GM19193 (cell line): ENCODE results near the gene KIZ.

Experiments used
- POLR2A ChIP-seq: IDR thresholded peaks from 4 replicates; pipeline ENCODE4 v1.6.1; 2011; ENCODE audit not compliant: insufficient read depth, insufficient read length; ENCODE audit errors: extremely low read depth

Gene KIZ

DNA sequence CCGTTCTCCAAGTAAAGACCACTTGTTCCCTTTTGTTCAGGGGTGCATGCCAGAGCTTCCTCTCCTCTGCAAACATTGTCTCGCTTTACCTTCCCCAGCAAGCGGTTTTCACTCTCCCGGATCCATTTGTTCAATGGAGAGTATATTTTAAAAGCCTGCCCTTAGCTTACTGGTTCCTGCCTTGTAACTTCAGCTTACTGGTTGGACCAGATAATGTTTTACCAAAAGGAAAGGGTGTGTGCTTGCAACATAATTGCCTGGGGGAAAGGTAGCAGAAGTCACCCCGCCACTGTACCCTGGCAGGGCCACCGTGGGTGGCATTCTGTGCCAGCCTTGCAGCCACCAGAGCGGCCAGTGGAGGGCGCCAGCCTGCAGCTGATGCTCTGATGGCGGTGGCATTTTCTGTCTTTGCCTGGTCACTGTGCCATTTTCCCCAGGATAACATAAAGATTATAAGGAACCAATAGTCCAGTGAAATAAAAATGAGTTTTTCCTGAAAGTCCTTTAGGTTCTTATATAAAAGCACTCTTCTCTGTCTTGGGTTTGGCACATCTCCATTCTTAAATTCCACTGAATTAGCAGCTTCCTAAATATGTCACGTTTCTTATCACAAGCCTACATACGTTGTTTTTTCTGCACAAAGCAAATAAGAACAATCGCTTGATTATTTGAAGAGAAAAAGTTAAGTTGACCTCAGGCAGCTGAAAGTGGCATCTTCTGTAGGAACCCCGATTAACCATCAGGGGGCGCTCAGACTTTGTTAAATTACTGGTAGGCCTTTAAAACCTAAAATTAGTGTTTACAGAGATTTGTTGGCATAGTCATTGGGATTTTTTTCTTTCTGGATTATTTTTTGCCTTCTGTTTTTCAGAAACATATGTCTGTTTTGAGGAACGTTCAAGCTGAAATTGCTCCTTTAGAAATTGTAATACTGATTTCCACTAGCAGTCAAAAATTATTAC lies 109.9 kb downstream of the KIZ start:
- no peak for TF ChIP-seq POLR2A

DNA sequence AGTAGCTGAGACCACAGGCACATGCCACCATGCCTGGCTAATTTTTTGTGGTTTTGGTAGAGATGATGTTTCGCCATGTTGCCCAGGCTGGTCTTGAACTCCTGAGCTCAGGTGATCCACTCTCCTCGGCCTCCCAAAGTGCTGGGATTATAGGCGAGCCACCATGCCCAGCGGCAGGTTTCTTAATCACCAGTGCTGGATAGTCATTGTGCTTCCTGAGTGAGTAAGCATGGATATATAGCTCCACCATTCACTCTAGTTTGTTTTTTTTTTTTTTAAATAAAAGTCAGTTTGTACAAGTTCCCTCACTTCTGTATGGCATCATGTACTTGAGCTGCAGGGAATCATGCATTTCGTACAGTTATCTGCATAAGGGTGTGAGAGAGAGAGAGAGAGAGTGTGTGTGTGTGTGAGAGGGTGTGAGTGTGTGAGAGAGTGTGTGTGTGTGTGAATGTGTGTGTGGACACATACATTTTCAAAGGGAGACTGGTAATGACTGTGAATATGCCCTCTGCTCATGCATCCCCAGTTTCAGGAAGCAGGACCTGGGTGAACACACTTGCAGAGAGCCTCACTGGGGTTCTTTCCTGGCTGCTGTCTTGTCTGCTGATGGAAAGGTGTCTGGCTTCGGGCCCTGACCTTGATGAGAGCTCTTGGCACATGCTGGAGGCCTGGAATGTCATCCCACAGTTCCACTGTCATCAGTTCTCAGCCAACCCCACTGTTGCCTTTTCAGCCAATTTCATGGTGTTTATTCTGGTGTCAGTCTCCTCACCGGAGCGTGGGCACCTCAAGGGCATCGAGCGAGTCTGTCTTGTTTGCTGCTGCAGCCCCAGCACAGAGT lies 112.3 kb downstream of the KIZ start:
- no peak for TF ChIP-seq POLR2A

DNA sequence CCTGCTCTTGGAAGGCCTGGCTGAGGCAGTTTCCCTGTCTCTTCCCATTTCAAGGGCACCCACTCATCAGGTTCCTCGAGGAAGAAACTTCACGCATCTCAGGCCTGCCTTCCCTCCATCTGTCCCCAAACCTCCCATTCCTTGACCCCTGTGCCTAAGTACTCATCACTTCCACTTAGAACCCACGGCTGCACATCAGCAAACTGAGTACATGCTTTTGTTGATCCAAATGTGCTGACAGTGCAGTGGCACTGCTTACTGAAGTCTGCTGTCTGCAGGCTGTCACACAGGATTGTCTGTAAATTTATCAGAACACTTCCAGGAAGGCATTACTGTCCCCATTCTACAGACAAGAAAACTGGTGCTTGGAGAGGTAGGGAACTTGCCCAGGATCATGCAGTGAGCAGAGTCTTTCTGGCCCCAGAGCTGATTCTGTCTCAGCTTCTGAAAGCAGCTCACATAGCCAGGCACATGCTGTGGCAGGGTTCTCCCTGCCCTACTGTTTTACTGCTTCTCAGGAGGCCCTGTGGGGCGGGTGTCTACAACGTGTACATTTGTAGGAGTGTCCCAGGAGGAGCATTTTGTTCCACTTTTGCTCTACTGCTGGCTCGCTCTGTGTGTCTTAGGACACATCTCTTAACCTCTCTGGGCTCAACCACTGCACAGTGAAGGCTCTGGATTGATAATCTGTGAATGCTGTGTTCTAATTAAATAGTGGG lies 113.1 kb downstream of the KIZ start:
- TF ChIP-seq POLR2A: no peak

DNA sequence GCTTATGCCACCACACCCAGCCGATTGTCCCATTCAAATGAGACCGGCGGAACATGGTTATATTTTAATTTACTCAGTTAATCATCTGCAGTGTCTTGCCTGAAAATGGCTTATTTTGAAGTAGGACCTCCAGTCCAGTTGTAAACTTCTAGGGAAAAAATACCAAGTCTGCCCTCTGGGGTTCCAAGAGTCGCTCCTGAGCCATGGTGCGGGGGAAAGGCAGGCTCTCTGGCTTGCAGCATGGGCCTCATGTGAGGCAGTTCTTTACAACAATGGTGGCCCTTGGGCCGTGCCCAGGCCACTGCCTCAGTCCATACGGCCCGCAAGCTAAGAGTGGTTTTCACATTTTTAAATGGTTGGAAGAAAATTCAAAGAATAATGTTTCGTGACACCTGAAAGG lies 114.5 kb downstream of the KIZ start:
- no peak for TF ChIP-seq POLR2A

DNA sequence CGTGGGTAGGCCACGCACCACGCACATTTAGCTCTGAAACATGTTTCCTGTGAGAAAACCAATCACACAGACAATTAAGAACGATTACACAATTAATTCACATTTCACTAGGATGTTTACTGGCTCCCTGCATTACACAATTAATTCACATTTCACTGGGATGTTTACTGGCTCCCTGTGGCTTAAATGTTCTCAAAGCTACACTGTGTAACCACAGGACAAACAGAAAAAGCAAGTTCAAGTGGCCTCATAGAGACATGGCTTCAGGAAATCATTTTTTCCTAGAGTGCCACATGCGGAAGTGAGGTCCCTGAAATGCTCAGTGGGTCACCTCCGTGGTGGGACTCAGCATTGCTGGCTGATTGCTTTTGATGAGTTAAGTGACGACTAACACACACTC lies 115.5 kb downstream of the KIZ start:
- TF ChIP-seq POLR2A: no peak

DNA sequence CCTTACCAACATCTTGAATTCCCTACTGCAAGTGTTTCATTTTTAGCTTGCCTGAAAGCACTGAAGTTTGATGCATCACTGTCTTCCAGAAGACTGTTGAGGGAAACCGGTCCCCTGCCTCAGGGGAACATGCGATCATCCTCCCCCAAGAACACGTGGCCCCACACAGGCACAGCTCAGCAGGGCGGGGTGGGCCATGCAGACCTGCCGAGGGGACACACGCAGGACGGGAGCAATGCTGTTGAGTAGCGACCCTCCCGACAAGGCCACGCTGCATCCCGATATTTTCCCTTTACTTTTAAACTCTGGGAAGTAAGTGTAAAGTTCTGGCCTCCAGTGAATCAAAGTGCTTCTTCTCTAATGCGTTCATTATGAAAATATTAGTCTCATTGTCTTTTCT lies 117.9 kb downstream of the KIZ start:
- TF ChIP-seq POLR2A: no peak

DNA sequence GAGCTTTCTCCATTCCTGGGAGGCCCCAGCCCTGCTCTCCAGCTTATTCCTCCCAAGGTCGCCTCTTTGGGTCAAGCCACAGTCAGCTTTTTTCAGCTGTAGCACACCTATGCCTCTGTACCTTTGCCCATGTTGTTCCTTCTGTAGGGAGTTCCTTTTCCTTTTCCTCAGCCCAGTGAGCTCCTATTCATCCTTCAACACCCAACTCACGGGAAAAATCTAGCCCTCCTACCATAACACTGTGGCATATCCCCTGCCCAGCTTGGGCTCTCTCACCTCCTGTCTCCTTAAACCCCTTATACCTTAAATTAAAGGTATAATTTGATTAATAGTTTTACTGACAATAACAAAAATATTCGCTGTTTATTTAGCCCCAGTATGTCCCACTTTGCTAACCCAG lies 118.9 kb downstream of the KIZ start:
- no peak for TF ChIP-seq POLR2A

DNA sequence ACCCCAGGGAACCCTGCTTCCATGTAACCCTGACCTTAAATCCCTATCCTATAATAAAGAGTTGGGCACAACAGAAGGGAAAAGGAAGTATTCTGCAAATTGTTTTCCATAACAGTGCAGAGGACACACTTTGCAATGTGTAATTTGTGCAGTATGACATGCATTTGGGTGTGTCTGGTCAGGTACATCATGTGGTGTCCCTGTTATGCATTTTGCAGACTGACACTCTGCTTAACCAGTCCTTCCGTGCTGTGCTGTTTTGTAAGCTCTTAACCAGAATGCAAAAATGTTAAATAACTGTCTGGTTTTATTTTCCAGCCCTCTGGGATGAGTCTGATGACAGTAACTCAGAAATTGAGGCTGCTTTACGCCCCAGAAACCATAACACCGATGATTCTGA lies 120.3 kb downstream of the KIZ start:
- TF ChIP-seq POLR2A: no peak

DNA sequence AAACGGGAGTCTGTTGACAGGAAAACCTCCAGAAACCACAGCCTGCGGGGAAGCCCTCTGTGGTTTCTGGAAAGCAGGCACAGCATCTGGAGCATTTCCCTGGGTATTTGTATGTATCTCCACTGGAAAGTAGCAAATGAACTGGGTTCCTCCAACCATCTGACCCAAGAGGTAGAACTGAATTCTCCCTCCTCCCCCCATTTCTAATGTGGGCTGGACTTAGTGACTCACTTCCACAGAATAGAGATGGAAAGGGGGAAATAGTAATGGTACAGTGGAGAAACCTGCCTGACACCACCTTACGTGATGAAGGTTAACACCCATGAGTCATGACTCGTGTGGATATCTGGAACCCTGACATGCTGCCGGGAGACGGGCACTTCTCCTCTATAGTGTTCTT lies 125.4 kb downstream of the KIZ start:
- TF ChIP-seq POLR2A: no peak

DNA sequence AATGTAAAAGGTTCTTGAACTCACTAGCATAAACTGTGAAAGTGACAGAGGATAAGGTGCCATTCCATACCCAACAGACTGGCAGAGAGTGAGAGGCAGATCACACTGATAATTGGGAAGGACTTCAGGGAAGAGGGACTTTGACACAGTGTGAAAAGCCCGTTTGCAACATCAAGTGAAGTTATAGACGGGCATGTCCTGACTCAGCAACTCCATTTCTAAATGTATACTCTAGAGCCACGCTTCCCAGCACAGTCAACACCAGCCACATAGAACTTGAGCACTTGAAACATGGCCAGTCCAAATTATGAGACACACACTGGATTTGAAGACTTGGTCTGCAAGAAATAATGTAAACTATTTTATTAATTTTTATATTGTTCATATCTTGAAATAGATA lies 131.3 kb downstream of the KIZ start:
- no peak for TF ChIP-seq POLR2A

DNA sequence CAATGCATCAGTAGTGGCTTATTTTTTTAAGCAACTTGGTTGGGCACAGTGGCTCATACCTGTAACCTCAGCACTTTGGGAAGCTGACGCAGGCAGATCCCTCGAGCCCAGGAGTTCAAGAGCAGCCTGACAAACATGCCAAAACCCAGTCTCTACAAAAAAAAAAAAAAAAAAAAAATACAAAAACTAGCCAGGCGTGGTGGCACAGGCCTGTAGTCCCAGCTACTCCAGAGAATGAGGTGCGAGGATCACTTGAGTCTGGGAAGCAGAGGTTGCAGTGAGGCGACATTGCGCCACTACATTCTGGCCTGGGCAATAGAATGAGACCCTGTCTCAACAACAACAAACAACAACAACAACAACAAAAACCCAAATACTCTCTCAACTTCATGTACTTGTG lies 132.5 kb downstream of the KIZ start:
- no peak for TF ChIP-seq POLR2A

DNA sequence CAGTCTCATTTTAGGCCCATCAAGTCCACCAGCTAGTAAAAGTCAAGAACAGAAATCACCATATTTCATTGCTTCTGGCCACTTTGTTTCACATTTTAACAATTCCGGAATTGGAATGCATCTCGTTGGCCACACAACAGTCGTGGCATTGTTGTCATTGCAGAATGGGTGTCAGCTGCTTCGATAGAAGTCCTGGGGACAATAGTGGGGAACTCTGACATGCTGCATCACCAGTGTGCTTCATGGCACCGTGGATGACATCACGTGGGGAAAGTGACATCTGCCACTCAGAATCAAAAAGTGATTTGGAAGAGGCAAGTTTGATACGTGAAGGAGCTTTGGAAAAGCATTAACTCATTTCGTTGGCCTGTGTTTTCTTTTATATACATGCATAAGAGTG lies 133.5 kb downstream of the KIZ start:
- TF ChIP-seq POLR2A: no peak

DNA sequence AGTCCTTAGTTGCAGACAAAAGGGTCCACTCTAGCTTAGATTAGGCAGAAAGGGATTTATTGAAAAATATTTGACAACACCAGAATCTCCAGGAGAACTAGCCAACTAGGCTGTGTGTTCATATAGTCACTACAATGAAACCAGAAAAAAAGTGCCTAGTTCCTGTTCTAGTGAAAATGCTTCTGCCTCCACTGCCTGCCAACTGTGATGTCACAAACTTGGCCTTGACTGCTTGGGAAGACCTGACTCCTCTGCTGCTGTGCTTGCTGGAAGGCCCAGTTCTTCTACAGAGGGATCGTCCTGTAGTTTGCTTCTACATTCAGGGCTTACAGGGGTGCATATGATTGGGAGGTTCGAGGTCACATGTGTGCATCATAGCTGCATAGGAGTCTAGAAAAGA lies 136.9 kb downstream of the KIZ start:
- TF ChIP-seq POLR2A: no peak

DNA sequence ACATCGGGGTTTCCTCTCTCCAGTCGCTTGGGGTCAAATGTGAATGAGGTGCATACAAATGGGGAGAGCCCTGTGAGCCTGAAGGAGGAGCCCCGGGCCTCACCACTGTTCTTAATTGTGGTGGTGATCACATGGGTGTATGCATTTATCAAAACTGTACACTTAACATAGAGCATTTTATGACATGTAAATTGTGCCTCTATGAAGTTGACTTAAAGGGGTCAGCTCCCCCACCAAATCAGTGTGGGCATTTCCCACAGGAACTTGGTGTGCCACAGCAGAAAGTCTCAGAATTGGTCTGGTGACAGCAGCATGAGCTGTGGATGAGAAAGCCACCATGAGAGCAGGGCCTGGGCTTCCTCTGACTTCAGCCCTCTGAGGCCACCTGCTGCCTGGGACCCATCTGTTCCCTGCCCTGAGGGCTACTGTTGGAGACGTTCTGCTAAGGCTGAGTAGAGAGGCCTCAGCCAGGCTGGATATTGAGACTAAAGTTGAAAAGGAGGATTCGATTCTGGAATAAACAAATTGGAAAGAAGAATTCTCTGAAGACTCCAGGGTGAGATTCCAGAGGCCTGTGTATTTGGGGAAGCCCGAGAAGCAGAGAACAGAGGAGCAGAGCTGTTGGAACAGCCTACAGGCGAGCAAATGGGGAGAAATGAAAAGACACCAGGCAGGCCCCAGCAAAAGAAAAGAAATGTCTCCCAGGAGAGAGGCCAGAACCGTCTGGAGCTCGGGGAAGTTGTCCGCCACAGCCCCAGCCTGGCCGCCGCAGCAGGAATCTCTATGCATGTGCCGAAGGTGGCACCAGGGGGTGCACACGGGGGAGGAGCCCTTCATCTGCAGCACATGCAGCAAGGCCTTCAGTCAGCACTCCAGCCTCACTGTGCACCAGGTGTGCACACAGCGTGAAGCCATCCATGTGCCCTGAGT lies 139.6 kb downstream of the KIZ start:
- no peak for TF ChIP-seq POLR2A
